ENCODE measurements around the gene PHLPP1. TPM values are rescaled to one million over a fixed set of nuclear protein-coding genes. Genes with fewer than 3 reads are reported as not detected.

PHLPP1 gene
- polyA plus RNA-seq, 1 donor = 11.6 TPM

- DNase-seq = no peak
Measured at GRCh38 chr18:62812242-62812641, 96.9 kb downstream of the PHLPP1 start.

- no peak for DNase-seq
Measured at GRCh38 chr18:62812876-62813275, 97.5 kb downstream of the PHLPP1 start.

GRCh38 chr18:62814132-62814759, 98.9 kb downstream of the PHLPP1 start:
- no peak for DNase-seq

DNA sequence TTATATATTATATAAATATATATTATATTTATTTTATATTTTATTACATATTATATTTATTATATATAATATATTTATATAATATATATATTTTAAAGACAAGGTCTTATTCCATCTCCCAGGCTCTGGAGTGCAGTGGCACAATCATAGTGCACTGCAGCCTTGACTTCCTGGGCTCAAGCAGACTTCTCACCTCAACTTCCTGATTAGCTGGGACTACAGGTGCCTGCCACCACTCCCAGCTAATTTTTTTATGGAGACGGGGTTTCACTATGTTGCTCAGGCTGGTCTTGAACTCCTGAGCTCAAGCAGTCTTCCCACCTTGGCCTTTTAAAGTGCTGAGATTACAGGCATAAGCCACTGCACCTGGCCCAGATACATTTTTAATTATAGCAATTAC, 110.0 kb downstream of the PHLPP1 start:
- no peak for DNase-seq

- no peak for DNase-seq
Measured at GRCh38 chr18:62827397-62827796, 112.1 kb downstream of the PHLPP1 start.

GRCh38 chr18:62828091-62828640, 112.8 kb downstream of the PHLPP1 start:
- DNase-seq = no peak

DNA sequence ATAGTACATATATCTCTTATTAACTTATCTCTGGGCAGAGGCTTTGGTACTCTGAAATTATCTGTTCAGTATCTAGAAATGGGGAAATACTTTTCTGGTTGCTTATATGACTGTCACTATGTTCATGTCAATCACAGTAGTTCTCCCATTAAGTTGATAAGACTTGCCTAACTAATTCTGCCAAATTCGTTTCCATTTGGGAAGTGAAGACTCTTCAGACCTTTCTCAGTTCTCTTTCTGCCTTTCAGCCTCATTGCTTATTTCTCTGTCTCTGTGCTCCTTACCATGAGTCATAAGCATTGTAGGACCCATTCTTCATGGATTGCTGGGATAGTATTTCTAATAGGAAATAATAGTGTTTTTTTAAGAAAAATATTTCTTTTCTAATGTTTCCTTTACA, 113.5 kb downstream of the PHLPP1 start:
- no peak for DNase-seq

DNA sequence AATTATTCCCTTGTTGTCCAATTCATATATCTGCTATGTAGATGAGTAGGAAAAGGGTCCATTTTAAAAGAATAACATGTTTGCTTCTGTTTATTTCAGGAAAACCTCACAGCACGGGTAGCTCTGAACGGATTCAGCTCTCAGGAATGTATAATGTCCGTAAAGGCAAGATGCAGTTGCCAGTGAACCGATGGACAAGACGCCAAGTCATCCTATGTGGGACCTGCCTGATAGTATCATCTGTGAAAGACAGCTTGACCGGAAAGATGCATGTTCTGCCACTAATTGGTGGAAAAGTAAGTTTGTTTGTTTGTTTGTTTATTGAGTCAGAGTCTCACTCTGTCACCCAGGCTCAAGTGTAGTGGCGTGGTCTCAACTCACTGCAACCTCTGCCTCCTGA, 114.6 kb downstream of the PHLPP1 start:
- DNase-seq = no peak

- no peak for DNase-seq
Measured at GRCh38 chr18:62832282-62832681, 116.9 kb downstream of the PHLPP1 start.

GRCh38 chr18:62833494-62833893, 118.2 kb downstream of the PHLPP1 start:
- DNase-seq = no peak

DNA sequence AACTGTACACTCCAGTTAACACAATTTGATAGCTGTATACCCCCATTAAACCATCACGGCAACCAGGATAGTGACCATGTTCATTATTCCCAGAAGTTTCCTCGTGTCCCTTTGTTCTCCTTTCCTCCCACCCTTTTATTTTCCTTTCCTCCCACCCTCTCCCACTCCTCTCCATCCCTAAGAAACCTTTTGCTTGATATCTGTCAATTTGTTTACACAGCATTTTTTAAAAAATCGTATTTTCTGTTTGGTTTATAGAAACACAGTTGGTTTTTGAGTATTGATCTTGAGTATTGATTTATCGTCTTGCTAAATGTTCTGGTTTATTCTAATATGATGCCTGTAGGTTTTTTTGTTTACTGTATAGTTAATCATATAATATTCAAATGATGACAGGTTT, 119.4 kb downstream of the PHLPP1 start:
- DNase-seq = no peak

DNA sequence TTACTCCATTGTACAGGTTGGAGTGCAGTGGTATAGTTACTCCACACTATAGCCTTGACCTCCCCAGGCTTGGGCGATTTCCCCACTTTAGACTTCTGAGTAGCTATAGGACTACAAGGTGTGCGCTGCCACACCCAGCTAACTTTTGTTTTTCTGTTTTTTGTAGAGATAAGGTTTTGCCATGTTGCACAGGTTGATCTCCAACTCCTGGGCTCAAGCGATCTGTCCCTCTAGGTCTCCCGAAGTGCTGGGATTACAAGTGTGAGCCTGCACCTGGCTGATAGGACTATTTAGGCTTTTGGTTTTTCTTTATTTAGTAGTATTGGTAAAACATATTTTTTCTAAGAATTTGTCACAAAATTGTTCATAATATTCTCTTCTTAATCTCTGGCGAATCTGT, 121.7 kb downstream of the PHLPP1 start:
- no peak for DNase-seq

GRCh38 chr18:62838475-62839098, 123.2 kb downstream of the PHLPP1 start:
- DNase-seq = no peak

GRCh38 chr18:62839874-62840713, 124.8 kb downstream of the PHLPP1 start:
- no peak for DNase-seq

- no peak for DNase-seq
Measured at GRCh38 chr18:62841405-62841804, 126.1 kb downstream of the PHLPP1 start.

DNA sequence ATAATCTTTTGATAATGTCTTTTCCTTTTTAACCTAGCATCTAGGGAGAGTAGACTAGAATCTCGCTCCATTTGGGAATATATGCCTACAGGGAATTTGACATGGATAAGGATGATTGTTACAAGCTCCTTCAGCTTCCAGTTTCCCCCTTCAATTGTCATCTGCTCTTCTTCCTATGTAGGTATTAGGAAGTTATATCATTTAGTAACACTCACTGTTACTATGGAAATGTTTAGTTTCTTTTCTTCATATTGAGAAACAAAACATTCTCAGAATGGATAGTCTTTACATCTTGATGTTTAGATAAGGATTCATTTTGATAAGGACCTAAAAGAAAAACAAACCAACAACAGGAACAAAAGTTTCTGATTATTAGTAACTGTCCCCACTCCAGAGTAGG, 127.6 kb downstream of the PHLPP1 start:
- no peak for DNase-seq

- DNase-seq = no peak
Measured at GRCh38 chr18:62844850-62845643, 129.7 kb downstream of the PHLPP1 start.

- no peak for DNase-seq
Measured at GRCh38 chr18:62846313-62846712, 131.0 kb downstream of the PHLPP1 start.

DNA sequence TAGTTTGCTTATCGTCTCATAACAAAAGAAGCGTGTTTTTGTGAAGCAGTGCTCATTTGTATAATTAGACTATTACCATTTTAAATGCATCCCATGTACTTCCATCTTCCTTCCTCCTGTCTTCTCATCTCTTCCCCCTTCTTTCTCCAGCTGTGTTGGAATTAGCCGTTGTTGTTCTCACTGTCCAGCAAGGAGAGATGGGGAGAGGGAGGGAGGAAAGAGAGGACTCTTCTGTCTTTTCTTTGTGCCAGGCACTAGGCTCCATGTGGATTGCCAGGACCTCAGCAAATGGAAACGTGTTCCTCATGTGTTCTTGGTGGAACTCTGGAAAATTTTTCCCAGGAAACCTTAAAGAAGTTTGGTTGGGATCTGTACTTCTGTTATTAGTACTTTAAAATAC, 131.7 kb downstream of the PHLPP1 start:
- no peak for DNase-seq

- DNase-seq = no peak
Measured at GRCh38 chr18:62848946-62849345, 133.6 kb downstream of the PHLPP1 start.

DNA sequence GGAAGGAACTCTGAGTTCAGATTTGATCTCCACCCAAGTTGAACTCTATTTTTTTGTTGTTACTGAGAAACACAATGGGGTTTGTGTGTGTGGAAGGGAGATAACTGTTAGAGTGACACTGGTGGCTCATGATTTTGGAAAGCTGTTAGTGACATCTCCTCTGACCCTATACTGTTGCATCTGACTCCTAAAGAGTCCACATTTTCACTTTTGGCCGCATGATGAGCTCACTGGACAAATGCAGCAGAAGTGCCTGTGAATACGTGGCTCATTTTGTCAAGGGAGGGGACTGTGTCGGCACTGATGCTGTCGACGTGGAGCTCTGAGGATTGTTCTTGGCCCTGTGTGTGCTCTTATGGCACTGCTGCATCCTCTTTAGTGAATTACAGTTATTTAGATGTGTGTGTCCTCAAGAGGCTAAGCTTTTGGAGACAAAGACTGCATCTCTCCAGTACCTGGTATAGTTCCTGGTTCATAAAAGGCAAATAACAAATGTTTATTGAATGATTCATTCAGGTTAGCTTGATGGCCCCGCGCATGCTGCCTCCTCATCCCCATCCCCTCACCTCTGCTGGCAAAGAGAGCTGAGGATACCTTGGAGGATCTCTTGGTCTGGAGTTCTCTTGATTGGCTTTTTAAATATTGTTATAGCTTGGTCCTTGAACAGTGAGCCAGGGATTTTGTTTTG, 135.4 kb downstream of the PHLPP1 start:
- no peak for DNase-seq

DNA sequence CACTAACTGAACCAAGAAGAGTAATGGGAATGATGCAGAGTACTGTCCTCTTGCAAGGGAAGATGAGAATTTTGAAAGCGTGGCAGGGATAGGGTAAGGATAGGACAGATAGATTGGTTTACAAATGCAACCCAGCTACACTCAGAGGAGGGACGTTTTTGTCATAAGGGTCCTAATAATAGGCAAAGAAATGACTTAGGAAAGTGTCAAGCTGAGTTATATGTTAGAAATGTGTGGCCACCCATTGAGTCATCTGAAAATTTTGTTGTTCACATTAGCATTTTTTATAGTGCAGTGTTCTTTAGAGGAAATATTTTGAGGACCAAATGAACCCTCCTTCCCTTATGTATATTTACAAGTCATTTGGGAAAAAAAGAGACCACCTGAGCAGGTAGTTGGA, 137.5 kb downstream of the PHLPP1 start:
- no peak for DNase-seq
